ENCODE data around the gene WDR62. TPM values are rescaled to one million over a fixed set of nuclear protein-coding genes. Genes with fewer than 3 reads are reported as not detected.
"Not testable (repeated sequence)": the region's sequence is repeated elsewhere in the genome, so short reads cannot be mapped to it uniquely, and the experiment has no call there.

Gene WDR62
- total RNA-seq, 4 donors from 2014 or later: 0.17 to 0.62 (median 0.29) TPM

DNA sequence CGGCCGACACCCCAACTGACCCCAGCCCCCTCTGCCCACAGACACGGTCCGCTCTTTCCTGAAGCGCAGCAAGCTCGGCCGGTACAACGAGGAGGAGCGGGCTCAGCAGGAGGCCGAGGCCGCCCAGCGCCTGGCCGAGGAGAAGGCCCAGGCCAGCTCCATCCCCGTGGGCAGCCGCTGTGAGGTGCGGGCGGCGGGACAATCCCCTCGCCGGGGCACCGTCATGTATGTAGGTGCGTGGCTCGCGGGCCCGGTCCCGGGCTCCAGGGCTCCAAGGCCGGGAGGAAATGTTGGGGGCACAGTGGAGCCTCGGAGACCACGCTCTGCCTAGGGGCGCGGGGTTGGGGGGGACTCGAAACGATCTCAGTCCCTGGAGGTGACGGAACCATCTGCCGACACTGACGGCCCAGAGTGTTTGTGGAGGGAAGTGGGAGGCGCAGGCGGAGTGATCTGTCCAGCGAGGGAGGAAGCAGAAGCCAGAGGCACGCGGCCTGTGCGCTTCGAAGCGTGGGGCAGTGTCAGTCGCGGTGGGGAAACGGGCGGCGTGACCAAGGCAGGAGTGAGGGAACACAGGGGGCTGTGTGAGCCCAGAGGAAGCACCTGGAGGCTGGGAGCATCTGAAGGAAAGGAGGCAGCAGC is 66.9 kb downstream of the WDR62 start:
- H3K4me3 ChIP-seq: no peak overlapping the region
- no peak for ATAC-seq
- no peak for TF ChIP-seq EP300 (IDR thresholded peaks at IDR 0.05)
- TF ChIP-seq, protein P1, sequence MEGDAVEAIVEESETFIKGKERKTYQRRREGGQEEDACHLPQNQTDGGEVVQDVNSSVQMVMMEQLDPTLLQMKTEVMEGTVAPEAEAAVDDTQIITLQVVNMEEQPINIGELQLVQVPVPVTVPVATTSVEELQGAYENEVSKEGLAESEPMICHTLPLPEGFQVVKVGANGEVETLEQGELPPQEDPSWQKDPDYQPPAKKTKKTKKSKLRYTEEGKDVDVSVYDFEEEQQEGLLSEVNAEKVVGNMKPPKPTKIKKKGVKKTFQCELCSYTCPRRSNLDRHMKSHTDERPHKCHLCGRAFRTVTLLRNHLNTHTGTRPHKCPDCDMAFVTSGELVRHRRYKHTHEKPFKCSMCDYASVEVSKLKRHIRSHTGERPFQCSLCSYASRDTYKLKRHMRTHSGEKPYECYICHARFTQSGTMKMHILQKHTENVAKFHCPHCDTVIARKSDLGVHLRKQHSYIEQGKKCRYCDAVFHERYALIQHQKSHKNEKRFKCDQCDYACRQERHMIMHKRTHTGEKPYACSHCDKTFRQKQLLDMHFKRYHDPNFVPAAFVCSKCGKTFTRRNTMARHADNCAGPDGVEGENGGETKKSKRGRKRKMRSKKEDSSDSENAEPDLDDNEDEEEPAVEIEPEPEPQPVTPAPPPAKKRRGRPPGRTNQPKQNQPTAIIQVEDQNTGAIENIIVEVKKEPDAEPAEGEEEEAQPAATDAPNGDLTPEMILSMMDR (IDR thresholded peaks at IDR 0.05): no peak
- no peaks in the 10 kb centered on the region for H3K27me3 ChIP-seq
- no peak overlapping the region for H3K27ac ChIP-seq
- peaks cover 0 to 30% (median 3%) of the 10 kb centered on the region in 3 donors for H3K4me1 ChIP-seq
- peaks cover 0 to 95% of the 10 kb centered on the region in 2 donors for H3K36me3 ChIP-seq
- WGBS, 2 donors (ENCODE audit: low coverage in 1 of 2): 90% methylated on average over 7 of the region's 49 CpGs; no CpG with 5 or more reads in 1 of the 2 donors
- no peaks in the 10 kb centered on the region for H3K9me3 ChIP-seq

DNA sequence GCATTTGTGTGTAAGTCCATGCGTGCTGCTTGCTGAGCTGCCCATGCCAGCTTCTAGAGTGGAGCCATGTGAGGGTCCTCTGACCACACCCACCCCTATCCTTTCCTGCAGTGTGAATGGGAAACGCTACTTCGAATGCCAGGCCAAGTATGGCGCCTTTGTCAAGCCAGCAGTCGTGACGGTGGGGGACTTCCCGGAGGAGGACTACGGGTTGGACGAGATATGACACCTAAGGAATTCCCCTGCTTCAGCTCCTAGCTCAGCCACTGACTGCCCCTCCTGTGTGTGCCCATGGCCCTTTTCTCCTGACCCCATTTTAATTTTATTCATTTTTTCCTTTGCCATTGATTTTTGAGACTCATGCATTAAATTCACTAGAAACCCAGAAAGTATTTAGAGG is 70.9 kb downstream of the WDR62 start:
- Histone ChIP-seq H3K9me3 (no peaks in the 10 kb centered on the region), H3K4me3 (no peak overlapping the region), H3K4me1 (peaks cover 0 to 21% (median 9%) of the 10 kb centered on the region in 3 donors), H3K27me3 (no peaks in the 10 kb centered on the region), H3K36me3 (peaks cover 0 to 57% of the 10 kb centered on the region in 2 donors), H3K27ac (no peak overlapping the region)
- 76 to 100% methylated on average over 1 to 8 of the region's 9 CpGs for WGBS, 2 donors (ENCODE audit: low coverage in 1 of 2)
- TF ChIP-seq POLR2A (IDR thresholded peaks at IDR 0.05) (no peak), EP300 (IDR thresholded peaks at IDR 0.05) (no peak), POLR2AphosphoS5 (IDR thresholded peaks at IDR 0.05) (no peak)
- TF ChIP-seq, protein P1 (IDR thresholded peaks at IDR 0.05): no peak
- ATAC-seq: no peak

DNA sequence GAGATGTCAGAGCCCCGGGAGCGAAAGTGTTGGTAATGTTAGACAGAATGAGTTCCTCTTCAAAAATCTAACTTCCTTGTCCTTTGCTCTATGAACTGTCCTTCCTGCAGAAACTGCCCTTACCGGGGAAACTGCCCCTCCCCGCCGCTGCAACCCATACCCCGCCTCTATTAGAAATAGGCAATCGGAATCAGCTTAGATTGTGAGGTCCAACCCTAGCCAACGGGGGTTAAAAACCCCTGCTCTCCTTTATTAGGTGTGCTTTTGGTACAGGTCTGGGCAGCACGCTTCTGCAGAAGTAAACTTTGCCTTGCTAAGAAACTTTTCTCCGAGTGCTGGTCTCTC is 73.7 kb downstream of the WDR62 start:
- Histone ChIP-seq H3K9me3 (no peaks in the 10 kb centered on the region), H3K27ac (peak overlapping the region; percentile 59 to 88 (median 86)), H3K27me3 (no peaks in the 10 kb centered on the region), H3K4me1 (peaks cover 0 to 21% (median 9%) of the 10 kb centered on the region in 3 donors), H3K36me3 (peaks cover 0 to 29% of the 10 kb centered on the region in 2 donors), H3K4me3 (peak overlapping the region; percentile 11 to 48)
- TF ChIP-seq POLR2AphosphoS5 (IDR thresholded peaks at IDR 0.05): no peak
- no peak for TF ChIP-seq POLR2A (IDR thresholded peaks at IDR 0.05)
- TF ChIP-seq, protein P1 (IDR thresholded peaks at IDR 0.05): no peak
- TF ChIP-seq EP300 (IDR thresholded peaks at IDR 0.05): no peak
- peak; percentile 1 for ATAC-seq
- 0 to 1% methylated on average over 6 to 8 of the region's 10 CpGs for WGBS, 2 donors (ENCODE audit: low coverage in 1 of 2)

GRCh38 chr19:36131221-36131620 is 76.5 kb downstream of the WDR62 start:
- ATAC-seq, H3K27me3 ChIP-seq, H3K4me3 ChIP-seq, H3K27ac ChIP-seq, H3K9me3 ChIP-seq, H3K36me3 ChIP-seq: not testable (repeated sequence)
- WGBS, 2 donors (ENCODE audit: low coverage in 1 of 2): 67 to 74% methylated on average over 5 to 6 of the region's 6 CpGs
- H3K4me1 ChIP-seq: peaks cover 0 to 26% (median 12%) of the 10 kb centered on the region in 3 donors

GRCh38 chr19:36134867-36135266 is 80.2 kb downstream of the WDR62 start:
- ATAC-seq, H3K27ac ChIP-seq, H3K4me3 ChIP-seq, H3K27me3 ChIP-seq, H3K9me3 ChIP-seq, H3K36me3 ChIP-seq: not testable (repeated sequence)
- H3K4me1 ChIP-seq: peaks cover 0 to 30% (median 15%) of the 10 kb centered on the region in 3 donors
- WGBS, 2 donors (ENCODE audit: low coverage in 1 of 2): 83% methylated on average over 1 of the region's 4 CpGs; no CpG with 5 or more reads in 1 of the 2 donors

- H3K4me1 ChIP-seq: peaks cover 0 to 41% (median 21%) of the 10 kb centered on the region in 3 donors
- peak overlapping the region in 3 of 4 donors; percentile 69 to 95 (median 78) for H3K27ac ChIP-seq
- H3K9me3 ChIP-seq: no peaks in the 10 kb centered on the region
- TF ChIP-seq EP300 (IDR thresholded peaks at IDR 0.05): no peak
- TF ChIP-seq POLR2AphosphoS5 (IDR thresholded peaks at IDR 0.05): peak; percentile 70
- H3K27me3 ChIP-seq: no peaks in the 10 kb centered on the region
- no peak overlapping the region for H3K4me3 ChIP-seq
- 30 to 55% methylated on average over 7 to 11 of the region's 12 CpGs for WGBS, 2 donors (ENCODE audit: low coverage in 1 of 2)
- H3K36me3 ChIP-seq: peaks cover 0 to 5% of the 10 kb centered on the region in 2 donors
- peak; percentile 11 for ATAC-seq
Measured at GRCh38 chr19:36136964-36137686, 82.4 kb downstream of the WDR62 start.
